ENCODE results near the gene MT2A. TPM values are rescaled to one million over a fixed set of nuclear protein-coding genes. Genes with fewer than 3 reads are reported as not detected.
A peak's percentile ranks its signal among the peaks of the same experiment; 100 is the strongest.

MT2A gene
- total and polyA plus RNA-seq, 7 donors: 37.5 to 968 (median 161) TPM

DNA sequence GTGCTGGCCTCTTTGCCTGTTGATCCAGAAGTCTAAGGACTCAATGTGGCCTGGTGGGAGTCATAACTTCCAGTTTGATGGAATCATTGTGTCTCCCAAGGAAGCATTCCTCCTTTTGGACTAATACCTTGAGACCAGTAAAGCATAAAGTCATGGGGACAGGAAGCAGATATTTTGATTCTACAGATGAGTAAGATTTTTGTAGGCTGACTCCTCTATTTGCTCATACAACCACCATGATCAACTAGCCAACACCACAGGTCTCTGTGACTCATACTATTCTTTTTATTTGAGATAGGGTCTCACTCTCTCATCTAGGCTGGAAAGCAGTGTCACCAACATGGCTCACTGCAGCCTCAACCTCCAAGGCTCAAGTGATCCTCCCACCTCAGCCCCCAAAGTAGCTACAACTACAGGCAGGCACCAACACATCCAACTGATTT, 6.2 kb downstream of the MT2A start:
- Histone ChIP-seq H3K27me3 (no peaks in the 10 kb centered on the region), H3K36me3 (no peaks in the 10 kb centered on the region), H3K4me3 (no peak overlapping the region), H3K27ac (no peak overlapping the region), H3K9me3 (no peaks in the 10 kb centered on the region), H3K4me1 (peaks cover 0 to 28% (median 20%) of the 10 kb centered on the region in 4 donors)
- TF ChIP-seq POLR2A (IDR thresholded peaks at IDR 0.05): no peak
- TF ChIP-seq POLR2AphosphoS5 (IDR thresholded peaks at IDR 0.05): no peak
- TF ChIP-seq, protein P1, sequence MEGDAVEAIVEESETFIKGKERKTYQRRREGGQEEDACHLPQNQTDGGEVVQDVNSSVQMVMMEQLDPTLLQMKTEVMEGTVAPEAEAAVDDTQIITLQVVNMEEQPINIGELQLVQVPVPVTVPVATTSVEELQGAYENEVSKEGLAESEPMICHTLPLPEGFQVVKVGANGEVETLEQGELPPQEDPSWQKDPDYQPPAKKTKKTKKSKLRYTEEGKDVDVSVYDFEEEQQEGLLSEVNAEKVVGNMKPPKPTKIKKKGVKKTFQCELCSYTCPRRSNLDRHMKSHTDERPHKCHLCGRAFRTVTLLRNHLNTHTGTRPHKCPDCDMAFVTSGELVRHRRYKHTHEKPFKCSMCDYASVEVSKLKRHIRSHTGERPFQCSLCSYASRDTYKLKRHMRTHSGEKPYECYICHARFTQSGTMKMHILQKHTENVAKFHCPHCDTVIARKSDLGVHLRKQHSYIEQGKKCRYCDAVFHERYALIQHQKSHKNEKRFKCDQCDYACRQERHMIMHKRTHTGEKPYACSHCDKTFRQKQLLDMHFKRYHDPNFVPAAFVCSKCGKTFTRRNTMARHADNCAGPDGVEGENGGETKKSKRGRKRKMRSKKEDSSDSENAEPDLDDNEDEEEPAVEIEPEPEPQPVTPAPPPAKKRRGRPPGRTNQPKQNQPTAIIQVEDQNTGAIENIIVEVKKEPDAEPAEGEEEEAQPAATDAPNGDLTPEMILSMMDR (IDR thresholded peaks at IDR 0.05): no peak
- no peak for TF ChIP-seq EP300 (IDR thresholded peaks at IDR 0.05)
- intact Hi-C loops (cut with DNase I): no loop called here
- no peak for DNase-seq

DNA sequence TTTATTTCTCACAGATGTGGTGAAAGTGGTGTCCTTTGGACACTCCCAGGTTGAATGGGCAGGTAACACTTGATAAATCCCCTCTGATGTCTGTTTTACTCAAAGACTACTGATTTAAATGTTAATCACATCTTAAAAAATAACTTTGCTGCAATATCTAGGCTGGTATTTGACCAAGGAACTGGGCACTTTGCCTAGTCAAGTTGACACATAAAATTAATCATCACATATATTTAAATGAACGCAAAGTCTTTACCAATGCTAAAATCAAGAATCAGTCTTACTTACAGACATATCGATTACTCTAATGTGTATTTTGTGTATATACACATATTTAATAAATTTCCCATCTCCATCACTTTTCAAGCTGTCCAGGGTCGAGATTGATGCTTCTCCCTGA, 7.0 kb downstream of the MT2A start:
- peaks cover 0 to 22% (median 13%) of the 10 kb centered on the region in 4 donors for H3K4me1 ChIP-seq
- H3K27me3 ChIP-seq: no peaks in the 10 kb centered on the region
- H3K4me3 ChIP-seq: no peak overlapping the region
- WGBS, 2 donors: 93 to 95% methylated on average over 3 of the region's 3 CpGs
- intact Hi-C loops (cut with DNase I): no loop called here
- TF ChIP-seq POLR2A (IDR thresholded peaks at IDR 0.05): no peak
- TF ChIP-seq, protein P1 (IDR thresholded peaks at IDR 0.05): no peak
- no peak for TF ChIP-seq POLR2AphosphoS5 (IDR thresholded peaks at IDR 0.05)
- TF ChIP-seq EP300 (IDR thresholded peaks at IDR 0.05): no peak
- no peaks in the 10 kb centered on the region for H3K36me3 ChIP-seq
- DNase-seq: no peak
- H3K27ac ChIP-seq: no peak overlapping the region
- no peaks in the 10 kb centered on the region for H3K9me3 ChIP-seq

DNA sequence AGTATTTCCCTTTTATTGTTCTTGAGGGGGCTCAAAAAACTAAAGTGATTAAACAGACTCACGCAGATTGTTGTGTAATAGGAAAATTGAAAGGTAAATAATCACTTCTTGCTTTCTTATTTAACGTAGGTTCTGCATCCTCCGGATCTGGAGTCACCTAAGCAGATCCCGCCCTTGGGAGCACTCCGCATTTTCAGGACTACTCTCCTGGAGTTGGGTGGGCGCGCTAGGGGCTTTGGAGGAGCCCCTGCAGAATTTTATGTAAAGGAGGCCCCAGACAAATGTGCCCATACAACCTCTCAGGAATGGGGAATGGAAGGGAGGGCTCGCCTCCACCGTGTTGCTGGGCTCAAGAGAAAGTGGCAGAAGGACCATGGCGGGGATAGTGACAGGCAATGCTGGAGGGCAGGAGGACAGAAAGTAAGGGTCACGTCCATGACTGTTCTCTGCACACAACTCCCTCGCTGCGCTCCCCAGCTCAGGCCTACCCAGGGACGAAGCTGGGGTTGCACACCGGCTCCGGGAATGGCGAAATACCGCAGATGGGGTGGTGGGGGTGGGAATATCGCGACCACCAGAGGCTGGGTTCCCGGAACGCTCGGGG, 8.3 kb downstream of the MT2A start:
- Histone ChIP-seq H3K9me3 (no peaks in the 10 kb centered on the region), H3K4me3 (peak overlapping the region in 3 of 4 donors; percentile 38 to 49 (median 48)), H3K27ac (peak overlapping the region; percentile 54 to 61 (median 56)), H3K4me1 (peaks cover 0 to 14% (median 9%) of the 10 kb centered on the region in 4 donors), H3K27me3 (no peaks in the 10 kb centered on the region), H3K36me3 (no peaks in the 10 kb centered on the region)
- 52 to 60% methylated on average over 23 of the region's 23 CpGs for WGBS, 2 donors
- no peak for DNase-seq
- intact Hi-C loops (cut with DNase I): no loop called here
- TF ChIP-seq POLR2A (IDR thresholded peaks at IDR 0.05) (no peak), POLR2AphosphoS5 (IDR thresholded peaks at IDR 0.05) (no peak), EP300 (IDR thresholded peaks at IDR 0.05) (no peak)
- TF ChIP-seq, protein P1 (IDR thresholded peaks at IDR 0.05): no peak

DNA sequence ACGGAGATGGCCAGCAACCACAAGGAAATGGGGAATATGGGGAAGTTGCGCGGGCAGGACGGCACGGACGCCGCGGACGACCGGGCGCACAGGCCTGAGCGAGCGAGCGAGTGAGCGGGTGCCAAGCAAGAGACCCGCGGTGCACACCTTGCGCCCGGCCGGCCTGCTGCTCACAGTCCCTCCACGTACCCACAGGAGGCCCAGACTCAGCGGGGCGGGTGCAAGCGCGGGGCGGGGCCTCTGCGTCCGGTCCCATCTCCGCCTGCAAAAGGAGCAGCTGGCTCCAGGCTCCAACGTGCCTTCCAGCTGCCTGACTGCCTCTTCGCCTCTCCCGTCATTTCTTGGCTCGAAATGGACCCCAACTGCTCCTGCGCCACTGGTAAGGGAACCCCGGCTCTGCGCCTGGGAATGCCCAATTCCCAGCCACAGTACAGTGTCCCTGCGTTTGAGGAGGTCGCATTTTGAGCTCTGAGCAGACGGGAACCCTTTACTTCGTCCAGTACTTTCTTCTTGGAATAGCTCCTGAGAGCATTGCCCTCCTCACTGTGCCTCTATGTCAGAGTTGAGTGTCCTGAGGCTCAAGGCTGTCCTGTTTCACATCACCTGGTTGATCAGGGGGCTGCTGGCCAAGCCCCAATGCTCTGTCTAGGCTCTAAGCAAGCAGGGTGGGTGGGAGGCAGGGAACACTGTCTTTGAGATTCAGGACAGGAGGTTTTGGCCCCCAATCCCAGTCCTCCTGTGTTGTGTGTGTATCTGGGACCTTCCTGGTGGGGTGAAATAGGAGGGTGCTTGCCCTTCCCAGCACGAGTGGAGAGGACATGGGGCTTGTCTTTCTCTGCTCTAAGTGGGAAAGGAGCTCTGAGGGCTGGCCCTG, 9.1 kb downstream of the MT2A start:
- H3K36me3 ChIP-seq: no peaks in the 10 kb centered on the region
- no peaks in the 10 kb centered on the region for H3K9me3 ChIP-seq
- peak overlapping the region in 3 of 4 donors; percentile 38 to 49 (median 48) for H3K4me3 ChIP-seq
- H3K27me3 ChIP-seq: no peaks in the 10 kb centered on the region
- peak; percentile 92 for DNase-seq
- TF ChIP-seq, protein P1 (IDR thresholded peaks at IDR 0.05): no peak
- TF ChIP-seq POLR2AphosphoS5 (IDR thresholded peaks at IDR 0.05): peak; percentile 43 to 70 (median 65)
- no peak for TF ChIP-seq EP300 (IDR thresholded peaks at IDR 0.05)
- peaks cover 0 to 14% (median 9%) of the 10 kb centered on the region in 4 donors for H3K4me1 ChIP-seq
- peak overlapping the region; percentile 54 to 61 (median 56) for H3K27ac ChIP-seq
- 3 to 5% methylated on average over 41 of the region's 41 CpGs for WGBS, 2 donors
- intact Hi-C loops (cut with DNase I): no loop called here

Data from sigmoid colon (tissue), 7 donors.